ENCODE results near the gene ARHGEF4.
A peak's percentile ranks its signal among the peaks of the same experiment; 100 is the strongest.

The ARHGEF4 gene

DNA sequence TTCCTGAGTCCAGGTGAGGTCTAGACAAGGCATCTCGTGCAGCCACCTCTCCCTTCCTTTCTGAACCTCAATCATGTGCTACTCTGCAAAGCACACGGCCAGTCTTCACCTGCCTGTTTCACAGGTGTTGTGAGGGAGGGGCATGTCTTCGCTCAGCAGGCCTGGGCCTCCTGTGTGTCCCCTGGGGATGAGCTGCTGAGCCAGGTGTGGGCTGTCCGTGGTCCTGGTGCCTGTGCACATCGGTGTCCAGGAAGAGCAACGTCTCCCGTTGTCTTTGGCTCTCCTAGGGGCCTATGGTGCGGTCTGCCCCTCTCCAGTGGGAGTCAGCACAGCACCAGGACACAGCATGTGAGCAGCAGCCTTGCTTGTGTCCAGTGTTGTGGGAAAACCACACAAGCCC is 16.7 kb downstream of the ARHGEF4 start:
- no peak for DNase-seq

DNA sequence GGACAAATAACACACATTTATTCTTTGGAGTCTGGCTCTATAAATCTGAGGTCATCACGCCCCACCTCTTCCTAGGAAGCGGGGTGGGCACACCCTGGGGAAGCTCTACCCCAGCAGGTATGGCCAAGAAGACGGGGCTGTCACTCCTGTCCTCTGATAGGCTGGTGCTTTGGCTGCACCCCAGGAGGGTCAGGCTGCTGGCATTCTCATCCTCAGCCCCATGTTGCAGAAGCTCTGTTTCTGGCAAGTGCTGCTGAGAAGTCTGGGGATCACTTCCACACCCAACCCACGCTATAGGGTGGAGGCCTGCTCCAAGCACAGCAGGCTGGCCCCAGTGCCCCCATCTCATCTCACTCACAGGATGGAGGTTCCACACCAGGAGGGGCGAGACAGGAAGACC is 17.6 kb downstream of the ARHGEF4 start:
- no peak for DNase-seq

DNA sequence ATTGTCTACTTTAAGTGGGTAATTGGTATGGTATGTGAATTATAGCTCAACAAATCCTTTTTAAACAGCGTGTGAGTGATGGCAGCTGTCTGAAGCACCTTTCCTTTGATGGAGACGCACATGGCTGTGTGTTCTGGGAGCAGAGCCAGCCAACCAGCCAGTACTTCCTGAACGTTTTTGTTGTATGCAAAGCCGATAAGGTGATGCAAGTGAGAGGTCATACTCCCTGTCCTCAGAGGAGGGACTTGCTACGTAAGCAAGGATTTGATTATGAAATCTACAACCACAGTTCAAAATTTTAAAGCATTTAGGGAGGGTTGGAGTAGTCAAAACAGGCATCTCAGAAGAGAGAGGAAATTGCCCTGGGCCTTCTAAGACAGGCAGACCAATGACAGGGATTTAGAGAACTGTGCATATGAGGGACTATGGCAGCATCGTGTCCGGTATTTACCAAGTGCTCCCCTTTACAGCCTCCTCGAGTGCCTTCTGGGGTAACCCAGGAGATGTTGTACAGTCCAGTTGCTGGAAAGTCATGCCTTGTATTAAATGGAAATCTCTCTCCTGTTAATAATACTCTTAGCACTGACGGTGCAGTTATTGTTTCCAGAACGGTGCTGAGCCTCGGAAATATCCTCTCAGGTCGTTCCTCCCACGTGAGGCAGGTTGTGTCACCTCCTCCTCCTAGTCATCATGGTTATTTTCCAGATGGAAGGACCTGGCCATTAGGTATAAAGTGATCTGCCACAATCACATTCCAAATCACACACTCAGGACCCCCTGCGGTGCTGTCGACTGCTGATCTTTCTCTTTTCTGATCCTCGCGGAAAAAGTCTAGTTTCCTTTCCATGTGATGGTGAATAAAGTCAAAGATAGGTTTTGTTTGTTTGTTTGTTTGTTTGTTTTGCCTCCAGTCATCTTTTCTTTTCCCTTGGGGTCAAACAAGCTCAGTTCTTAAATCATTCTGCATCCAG is 28.4 kb downstream of the ARHGEF4 start:
- peak in 1 of 5 donors; percentile 8 for DNase-seq

DNA sequence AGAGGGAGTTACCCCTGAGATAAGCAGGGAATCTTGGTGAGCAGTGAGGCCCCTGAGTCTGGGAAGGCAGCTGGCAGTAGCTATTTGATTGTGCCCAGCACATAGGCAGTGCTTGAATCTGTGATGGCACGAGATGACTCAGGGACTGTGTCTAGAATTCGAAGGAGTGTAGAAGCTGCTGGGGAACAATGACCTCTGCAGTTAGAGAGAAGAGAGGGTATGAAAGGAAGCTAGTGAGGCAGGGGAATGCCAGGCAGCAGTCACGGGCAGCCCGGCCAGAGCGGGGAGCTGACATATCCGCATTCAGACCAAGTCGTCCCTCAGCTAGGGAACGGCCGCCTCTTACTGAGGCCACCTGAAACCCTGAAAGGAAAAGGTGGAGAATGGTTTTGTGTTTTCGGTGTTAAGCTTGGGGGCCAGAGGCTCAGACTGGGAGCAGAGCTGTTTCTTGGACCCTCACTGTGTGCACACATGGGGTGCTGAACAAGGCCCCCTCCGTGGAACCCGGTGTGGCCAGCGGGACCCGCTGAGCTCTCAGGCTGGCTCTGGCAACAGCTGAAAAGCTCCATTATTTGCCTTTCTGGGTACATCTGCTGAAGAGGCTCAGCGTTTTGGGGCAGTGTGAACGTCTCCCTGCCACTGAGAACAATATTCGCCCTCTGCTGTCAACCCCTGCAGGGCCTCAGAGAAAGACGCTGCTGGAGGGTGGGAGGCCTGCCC is 32.9 kb downstream of the ARHGEF4 start:
- no peak for DNase-seq

DNA sequence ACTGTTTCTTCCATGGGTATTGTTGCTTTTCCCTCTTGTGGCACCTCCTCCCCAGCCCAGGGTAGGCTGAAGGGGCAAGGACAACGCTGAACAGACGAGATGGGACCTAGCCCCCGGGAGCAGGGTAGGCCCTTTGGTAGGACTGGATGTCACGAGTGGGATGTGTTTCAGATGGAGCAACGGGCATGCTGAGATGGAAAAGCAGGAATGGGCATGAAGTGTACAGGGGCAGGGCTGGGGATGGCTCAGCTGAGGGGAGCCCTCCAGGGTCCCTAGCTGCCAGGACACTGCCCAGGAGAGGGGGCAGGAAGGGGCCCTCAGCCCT is 33.4 kb downstream of the ARHGEF4 start:
- no peak for DNase-seq

DNA sequence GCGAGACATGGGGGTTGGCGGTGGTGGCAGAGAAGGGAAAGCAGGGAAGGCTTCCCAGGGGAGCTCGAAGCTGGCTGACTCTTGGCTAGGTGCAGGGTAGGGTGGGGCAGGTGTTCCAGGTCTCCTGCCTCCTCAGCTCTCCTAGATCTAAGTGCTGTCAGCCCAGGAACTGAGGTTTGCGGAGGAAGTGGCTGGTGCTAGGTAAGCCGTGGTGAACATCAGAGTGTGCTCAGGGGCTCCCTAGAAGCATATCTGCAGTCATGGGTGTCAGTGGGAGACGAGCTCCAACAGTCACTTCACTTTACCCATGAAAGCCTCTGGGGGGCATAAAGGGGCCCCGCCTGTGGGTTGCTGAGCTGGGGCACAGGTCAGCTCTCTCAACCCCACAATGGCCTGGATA is 34.1 kb downstream of the ARHGEF4 start:
- DNase-seq = no peak

DNA sequence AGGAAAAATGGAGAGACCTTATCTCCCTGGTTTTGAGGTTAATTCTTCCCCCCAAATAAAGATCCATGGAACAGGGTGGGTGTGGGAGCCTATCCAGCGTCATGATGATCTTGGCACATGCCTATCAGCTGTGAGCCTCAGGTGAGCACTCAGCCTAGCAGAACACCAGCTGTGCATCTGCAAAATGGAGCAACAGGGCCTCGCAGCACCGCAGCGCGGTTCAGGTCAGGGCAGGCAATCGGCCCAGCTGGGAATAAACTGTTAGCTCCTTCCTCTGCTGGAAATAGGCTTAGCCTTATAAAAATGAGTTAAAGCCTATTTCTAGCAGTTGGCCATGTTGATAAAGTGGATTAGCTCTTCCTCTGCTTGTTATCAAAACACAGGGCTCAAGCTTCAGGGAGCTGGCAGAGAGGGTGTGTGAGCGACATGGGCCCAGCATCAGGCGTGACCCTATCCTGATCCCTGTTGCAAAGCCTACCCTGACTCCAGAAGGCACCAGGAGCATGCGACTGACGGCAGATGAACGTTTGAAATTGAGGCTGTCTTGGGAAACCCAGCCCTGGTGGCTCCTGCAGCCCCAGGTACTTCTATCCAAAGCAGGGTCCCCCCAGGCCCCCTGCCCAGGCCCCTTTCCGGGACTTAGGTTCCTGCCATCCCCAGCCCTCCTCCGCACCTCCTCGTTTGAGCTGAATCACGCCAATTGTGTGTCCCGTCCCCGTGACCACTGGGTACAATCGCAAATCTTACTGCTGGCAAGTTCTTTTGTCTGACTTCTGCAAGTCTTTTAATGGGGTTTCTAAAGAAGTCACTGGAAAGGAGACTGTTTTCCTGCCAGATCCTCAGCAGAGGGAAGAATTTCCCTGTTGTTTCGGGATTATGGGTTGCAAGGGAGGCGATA is 35.4 kb downstream of the ARHGEF4 start:
- DNase-seq = no peak

DNA sequence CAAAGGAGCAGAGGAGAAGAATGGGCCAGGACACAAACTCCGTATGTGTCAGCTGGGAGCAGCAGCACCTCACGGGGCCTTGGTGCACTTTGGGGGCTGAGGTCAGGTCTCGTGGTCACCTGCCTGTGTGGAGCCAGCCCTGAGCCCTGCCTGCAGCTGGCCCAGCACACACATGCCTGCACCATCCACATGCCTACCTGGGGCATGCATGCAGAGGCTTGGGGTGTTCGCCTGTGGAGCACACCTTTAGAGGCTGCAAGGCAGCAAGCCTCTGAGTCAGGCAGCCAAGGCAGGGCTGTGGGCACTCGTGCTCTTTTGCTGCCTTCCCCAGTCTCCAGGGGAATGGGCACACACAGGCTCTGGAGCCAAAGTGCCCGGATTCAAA is 36.0 kb downstream of the ARHGEF4 start:
- no peak for DNase-seq

DNA sequence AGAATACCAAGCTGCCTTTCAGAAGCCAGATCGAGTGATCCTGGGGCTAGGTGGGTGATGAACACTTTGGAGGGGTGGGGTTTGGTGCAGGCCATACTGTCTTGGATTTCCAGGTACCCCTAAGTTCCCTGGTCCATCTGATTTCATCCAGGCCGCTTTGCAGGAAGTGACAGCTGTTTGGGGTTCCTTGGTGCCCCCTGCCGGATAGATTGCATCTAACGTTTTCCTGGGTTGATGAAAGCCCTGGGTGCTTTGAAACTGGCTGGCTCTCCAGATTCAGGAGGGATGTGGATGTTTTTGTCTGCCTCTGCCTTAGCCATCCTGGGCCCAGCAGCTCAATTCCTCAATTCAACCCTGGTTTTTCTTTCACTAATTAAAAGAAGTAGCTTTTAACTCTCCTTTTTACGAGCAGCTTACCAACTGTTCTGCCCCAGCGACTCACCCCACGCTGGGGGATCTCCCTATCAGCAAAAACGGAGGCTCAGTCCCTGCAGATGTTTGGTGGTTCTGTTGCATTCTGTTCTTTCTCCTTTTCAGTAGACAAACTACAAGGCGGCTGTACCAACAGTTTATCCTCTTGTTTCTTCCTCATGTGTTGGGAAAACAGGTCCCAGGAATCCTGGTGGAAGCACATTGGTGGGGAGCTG is 37.1 kb downstream of the ARHGEF4 start:
- DNase-seq = peak; percentile 25 to 60 (median 52)

DNA sequence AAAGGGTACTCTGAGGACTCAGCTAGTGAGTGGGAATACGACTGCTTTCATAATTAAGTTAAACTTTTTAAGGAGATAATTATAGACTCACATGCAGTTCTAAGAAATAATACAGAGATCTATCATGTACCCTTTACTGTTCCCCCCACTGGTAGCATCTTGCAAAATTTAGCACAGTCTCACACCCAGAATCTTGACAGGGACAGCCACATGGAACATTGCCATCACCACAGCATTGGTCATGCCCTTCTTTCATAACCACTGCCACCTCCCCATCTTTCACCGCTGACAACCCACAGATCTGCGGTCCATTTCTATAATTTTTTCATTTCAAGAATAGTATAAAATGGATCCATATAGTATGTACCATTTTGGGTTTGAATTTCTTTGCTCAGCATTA is 37.8 kb downstream of the ARHGEF4 start:
- DNase-seq = no peak

DNA sequence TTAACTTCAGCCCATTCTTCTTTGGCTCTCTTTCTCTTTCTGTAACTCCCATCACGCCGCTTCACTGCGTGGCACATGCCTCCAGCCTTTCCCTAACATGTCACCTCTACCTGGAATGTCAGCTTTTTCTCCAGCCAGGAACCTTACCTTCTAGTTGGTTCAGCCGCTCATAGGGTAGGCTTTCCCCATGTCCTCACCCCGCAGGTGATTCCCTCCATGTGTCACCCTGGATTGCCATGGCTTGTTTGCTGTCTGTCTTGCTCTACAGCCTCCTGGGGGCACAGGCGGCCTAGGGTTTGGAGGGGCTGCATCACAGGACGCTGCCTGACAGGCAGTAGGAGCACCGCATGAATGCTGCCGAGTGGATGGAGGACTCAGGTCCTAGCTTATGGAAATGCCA is 39.2 kb downstream of the ARHGEF4 start:
- no peak for DNase-seq

DNA sequence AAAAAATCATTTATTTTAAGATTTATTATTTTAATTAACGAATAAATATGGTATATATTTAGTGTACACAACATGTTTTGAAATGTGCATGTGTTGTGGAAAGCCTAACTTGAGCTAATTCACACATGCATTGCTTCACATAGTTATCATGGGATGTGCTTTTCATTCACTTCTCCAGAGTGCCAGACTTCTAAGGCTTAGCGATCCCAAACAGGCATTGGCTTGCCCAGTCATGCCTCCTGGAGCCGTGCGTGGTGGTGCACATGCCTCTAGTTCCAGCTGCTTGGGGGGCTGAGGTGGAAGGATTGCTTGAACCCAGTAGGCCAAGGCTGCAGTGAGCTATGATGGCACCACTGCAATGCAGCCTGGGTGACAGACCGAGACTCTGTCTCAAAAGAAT is 40.5 kb downstream of the ARHGEF4 start:
- no peak for DNase-seq

DNA sequence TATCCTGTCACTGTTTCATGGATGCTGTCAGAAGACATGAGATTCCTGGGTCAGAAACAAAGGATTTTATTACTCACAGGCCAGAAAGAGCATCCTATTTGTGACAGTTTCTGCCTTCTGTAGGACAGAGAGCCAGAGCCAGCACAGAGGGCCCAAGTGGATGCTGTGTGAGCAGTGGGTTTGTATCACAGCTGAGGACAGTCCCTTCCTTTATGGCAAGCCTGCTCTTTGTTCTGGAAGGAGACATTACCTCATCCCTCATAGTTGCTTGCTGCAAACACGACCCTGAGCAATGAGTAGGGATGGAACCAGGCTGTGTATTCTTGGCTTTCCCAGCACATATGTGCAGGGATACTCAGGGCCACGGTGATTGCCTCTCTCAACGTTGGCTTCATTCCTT is 41.6 kb downstream of the ARHGEF4 start:
- DNase-seq = no peak

DNA sequence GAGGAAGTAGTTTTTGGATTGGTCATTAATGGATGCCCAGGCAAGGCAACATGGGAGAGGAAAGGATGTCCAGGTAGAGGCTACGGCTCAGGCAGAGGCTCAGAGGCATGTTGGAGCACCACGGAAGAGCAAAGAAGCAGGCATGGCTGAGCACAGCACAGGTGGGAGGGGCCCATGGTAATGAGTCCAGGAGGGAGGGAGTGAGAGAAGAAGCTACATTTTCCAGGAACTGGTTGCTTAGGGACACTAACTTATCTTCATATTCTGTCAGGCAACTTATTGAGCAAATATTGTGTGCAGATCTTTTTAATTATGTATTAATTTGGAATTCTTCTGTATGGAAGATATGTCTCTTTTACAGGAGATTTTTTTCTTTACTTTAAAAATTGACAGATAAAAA is 42.2 kb downstream of the ARHGEF4 start:
- no peak for DNase-seq

DNA sequence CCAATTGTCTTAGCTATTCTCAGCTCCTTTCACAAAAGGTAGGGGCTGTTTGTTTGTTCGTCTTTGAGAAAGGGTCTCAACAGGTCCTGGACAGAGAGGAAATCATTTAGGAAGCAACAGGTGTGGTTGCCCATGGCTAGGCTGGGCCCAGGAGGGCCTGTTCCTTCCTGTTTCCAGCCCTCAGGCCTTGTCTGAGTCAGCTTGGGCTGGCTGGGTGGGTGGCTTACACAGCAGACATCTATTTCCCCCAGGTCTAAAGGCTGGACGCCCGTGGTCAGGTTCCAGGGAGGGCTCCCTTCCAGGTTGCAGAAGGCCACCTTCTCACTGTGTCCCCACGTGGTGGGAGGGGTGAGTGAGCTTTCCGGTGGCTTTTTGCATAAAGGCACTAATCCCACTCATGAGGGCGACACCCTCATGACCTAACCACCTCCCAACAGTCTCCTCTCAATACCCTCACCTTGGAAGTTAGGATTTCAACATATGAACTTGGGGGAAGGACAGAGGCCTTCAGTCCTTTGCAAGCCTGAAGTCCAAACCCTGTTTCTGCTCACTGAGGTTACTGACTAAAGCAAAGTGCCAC is 45.5 kb downstream of the ARHGEF4 start:
- DNase-seq = no peak

DNA sequence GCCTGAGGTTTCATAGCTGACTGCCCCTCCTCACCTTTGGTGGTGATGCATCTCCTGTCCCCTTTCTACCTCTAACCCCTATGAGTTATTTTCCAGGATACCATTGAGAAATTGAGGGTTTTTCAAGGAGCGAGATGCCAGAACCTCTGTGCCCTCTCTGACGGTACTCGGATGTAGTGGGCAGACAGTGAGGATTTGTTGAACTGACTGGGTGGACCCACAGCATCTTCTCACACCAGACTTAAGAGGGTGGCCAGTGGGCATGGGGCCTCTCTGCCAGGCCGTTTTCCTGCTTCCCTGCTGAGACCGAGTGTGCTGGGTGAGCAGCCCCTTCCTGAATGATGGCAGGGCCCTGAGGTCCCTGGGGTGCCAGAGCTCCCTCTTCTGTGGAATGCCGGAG is 46.3 kb downstream of the ARHGEF4 start:
- no peak for DNase-seq

DNA sequence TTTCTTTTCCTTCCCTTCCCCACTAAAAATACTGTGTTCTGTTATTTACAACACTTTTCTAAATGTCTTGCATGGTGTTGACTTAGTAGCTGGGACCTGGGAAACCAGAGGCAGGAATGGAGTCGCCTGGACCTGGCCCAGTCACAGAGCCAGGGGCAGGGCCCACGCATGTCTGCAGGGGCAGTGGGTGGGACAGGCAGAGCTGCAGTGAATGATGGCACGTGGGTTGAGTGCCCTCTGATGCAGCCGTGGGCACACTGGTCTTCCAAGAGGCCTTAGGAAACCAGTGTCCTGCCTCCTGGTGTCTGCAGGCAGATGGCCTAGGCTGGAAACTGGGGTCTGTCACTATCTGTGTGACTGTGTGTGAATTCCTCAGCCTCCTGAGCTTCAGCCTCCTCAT is 46.8 kb downstream of the ARHGEF4 start:
- no peak for DNase-seq

DNA sequence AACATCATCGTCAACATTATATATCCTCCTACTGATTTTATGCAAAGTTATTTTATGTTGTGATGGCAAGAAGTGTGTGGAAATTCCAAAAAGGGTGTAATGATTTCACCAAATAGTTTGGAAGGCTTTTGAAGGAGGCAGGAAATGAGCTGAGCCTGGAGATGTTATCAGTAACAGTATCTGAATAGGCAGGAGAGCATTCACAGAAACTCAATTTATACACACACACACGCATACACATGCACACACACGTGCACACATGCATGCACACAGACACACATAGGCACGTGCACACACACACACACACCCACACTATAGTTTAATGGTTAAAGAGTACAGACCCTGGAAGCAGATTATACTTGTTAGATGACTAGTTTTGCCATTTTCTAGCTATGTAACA is 47.3 kb downstream of the ARHGEF4 start:
- no peak for DNase-seq

DNA sequence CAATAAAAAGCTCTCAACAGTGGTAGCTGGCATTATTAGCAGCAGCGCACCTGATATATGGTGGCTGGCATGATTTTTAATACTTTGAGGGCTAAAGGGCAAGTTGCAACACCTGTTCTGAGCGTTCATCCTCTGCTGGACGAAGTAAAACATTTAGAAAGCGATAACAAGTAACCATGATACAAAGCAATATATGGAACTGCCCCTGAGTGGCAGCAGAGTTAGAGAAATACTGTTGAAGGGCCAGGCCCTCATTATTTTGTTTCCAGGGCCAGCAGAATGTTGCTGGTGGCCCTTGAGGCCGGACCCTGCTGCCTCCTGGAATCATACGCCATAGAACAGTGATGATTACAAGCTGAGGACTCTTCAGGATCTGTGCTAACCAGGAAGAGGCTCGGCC is 47.8 kb downstream of the ARHGEF4 start:
- DNase-seq = no peak

DNA sequence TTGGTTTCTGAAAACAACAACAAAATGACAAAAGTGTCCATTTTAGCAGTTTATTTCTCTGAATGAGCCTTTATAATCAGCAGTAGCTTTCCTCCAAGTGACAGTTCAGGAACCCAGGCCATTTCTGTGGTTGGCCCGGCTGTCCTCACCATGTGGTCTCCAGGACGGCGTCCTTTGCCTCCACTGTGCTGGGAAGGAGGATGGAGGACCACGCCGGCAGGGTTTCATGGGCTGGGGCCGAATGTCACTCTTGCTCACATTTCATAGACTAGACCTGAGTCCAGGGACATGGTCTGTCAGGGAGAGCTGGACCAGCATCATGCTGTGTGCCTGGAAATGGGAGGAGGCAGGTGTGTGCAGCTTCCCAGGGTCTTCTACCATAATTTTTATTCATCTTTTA is 50.9 kb downstream of the ARHGEF4 start:
- no peak for DNase-seq

DNA sequence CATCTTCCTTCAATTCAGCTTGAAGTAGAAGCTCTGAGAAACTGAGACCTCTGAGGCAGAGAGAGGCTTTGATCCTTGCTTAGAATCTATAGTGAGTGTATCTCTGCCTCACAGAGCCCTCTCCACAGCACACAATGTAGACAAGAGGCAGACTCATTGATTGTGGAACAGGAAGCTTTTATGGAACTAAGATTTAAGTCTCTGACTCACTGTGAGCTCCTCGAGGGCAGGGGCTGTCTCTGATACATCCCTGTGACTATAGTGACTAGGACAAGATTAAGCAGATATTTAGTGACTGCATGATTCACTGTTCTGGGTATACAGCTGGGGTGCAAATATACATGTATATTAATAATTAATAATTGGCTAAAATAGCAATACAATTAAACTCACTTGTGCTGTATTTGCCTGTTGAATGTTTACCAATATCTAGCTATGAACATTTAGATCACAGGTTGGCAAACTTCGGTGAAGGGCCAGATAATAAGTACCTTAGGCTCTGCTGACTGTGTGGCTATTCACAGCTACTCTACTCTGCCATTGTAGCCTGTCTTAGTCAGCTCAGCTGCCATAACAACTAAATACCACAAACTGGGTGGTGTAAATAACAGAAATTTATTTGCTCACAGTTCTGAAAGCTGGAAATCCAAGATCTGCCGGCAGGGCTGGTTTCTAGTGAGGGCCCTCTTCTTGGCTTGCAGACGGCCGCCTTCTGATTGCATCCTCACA is 54.4 kb downstream of the ARHGEF4 start:
- DNase-seq = no peak

DNA sequence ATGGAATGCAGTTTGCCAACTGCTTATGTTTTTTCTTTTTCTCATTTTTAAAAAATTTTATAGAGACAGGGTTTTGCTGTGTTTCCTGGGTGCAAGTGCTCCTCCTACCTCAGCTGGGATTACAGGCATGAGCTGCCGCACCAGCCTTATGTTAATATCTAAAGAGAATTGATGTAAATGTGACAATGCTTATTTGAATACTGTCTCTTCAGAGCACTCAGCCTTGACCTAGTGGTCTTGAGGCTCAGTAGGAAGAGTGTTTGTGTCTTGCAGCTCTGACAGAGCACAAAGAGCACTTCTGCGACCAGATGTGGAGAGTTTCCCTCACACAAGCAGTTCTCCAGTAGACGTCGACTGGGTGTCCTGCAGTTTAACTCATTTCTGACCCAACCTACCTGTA is 55.3 kb downstream of the ARHGEF4 start:
- DNase-seq = no peak

All from T-helper 1 cell (primary cell).